IMR-90 (cell line): ENCODE results near the gene IL1A. TPM values are rescaled to one million over a fixed set of nuclear protein-coding genes. Genes with fewer than 3 reads are reported as not detected.

ENCODE experiments used
- ATAC-seq: fragments of 200-7000 bp; cut with Tn5 transposase; 2 replicates; pipeline ENCODE4 v1.9.1; 2020; ENCODE audit warnings: low read depth, mild to moderate bottlenecking, moderate library complexity
- BruUV-seq: library from RNA; stranded (reverse); fragments of 400-500 nt; replicated peaks from 2 replicates; lab custom pipeline; 2021; lab: Mats Ljungman, UMichigan
- CTCF ChIA-PET: fragments of 300-600 bp; formaldehyde crosslinking; extraction: SDS; loops from one replicate; lab custom pipeline; 2021; ENCODE audit warnings: antibody characterized with exemption; lab: Yijun Ruan, JAX
- POLR2A ChIA-PET: fragments of 300-600 bp; sonication (Branson Sonifier 250); formaldehyde crosslinking; loops from one replicate; lab custom pipeline; 2022; ENCODE audit warnings: antibody characterized with exemption; ENCODE audit not compliant: unreplicated experiment; lab: Charles Lee
- DNase-seq: peaks from one replicate; pipeline ENCODE4 v3.0.0; 2013
- H2AFZ ChIP-seq: replicated peaks from 2 replicates; pipeline ENCODE3; 2013; ENCODE audit warnings: low read length, mild to moderate bottlenecking; ENCODE audit not compliant: poor library complexity
- H2AK5ac ChIP-seq: 2 replicates; pipeline ENCODE4 v1.6.1; 2013; ENCODE audit warnings: low read depth, low read length, inconsistent platforms
- H2AK9ac ChIP-seq: replicated peaks from 2 replicates; pipeline ENCODE3; 2013; ENCODE audit warnings: mild to moderate bottlenecking, low read depth, low read length, moderate library complexity; ENCODE audit not compliant: poor library complexity
- H2BK120ac ChIP-seq: 2 replicates; pipeline ENCODE4 v1.6.1; 2013; ENCODE audit warnings: low read depth, low read length, inconsistent platforms
- H2BK15ac ChIP-seq: 3 replicates; pipeline ENCODE4 v1.6.1; 2013; ENCODE audit warnings: low read depth, low read length, inconsistent platforms
- H2BK20ac ChIP-seq: 2 replicates; pipeline ENCODE4 v1.6.1; 2013; ENCODE audit warnings: low read depth, mild to moderate bottlenecking, inconsistent platforms, low read length, moderate library complexity
- H2BK5ac ChIP-seq: 2 replicates; pipeline ENCODE4 v1.6.1; 2013; ENCODE audit warnings: mild to moderate bottlenecking, low read depth, low read length, inconsistent platforms; ENCODE audit not compliant: poor library complexity, severe bottlenecking
- H3K14ac ChIP-seq: replicated peaks from 2 replicates; pipeline ENCODE4 v1.6.1; 2013; ENCODE audit warnings: low read depth, low read length, inconsistent platforms
- H3K18ac ChIP-seq: 2 replicates; pipeline ENCODE4 v1.6.1; 2013; ENCODE audit warnings: low read depth, low read length, control low read depth
- H3K23ac ChIP-seq: 2 replicates; pipeline ENCODE4 v1.6.1; 2013; ENCODE audit warnings: low read depth, low read length, inconsistent platforms
- H3K27ac ChIP-seq: 2 replicates; pipeline ENCODE4 v1.5.1; 2013; ENCODE audit warnings: mild to moderate bottlenecking, control low read depth, low read length; ENCODE audit not compliant: insufficient read depth
- H3K27me3 ChIP-seq: 2 replicates; pipeline ENCODE4 v1.6.1; 2013; ENCODE audit warnings: low read length; ENCODE audit not compliant: control insufficient read depth, insufficient read depth
- H3K36me3 ChIP-seq: 2 replicates; pipeline ENCODE4 v1.6.1; 2013; ENCODE audit warnings: low read length, mixed read lengths; ENCODE audit not compliant: control insufficient read depth, insufficient read depth
- H3K4ac ChIP-seq: 2 replicates; pipeline ENCODE4 v1.6.1; 2013; ENCODE audit warnings: low read depth, low read length, inconsistent platforms
- H3K4me1 ChIP-seq: 2 replicates; pipeline ENCODE4 v1.6.1; 2013; ENCODE audit warnings: low read length, mixed read lengths; ENCODE audit not compliant: control insufficient read depth, insufficient read depth
- H3K4me2 ChIP-seq: 2 replicates; pipeline ENCODE4 v1.6.1; 2013; ENCODE audit warnings: low read depth, mild to moderate bottlenecking, control low read depth, low read length, moderate library complexity
- H3K4me3 ChIP-seq: 2 replicates; pipeline ENCODE4 v1.5.1; 2013; ENCODE audit warnings: low read depth, mild to moderate bottlenecking, control low read depth, low read length, moderate library complexity; ENCODE audit not compliant: insufficient read depth
- H3K56ac ChIP-seq: 2 replicates; pipeline ENCODE4 v1.6.1; 2013; ENCODE audit warnings: low read length, inconsistent platforms; ENCODE audit not compliant: insufficient read depth; ENCODE audit errors: extremely low read depth
- H3K79me1 ChIP-seq, 2 experiments: 2 replicates each; pipeline ENCODE4 v1.6.1; 2013; ENCODE audit warnings: low read length in 2 of 2, inconsistent platforms in 1 of 2, low read depth in 1 of 2
- H3K9ac ChIP-seq: 2 replicates; pipeline ENCODE4 v1.6.1; 2013; ENCODE audit warnings: low read depth, low read length, control low read depth
- H3K9me1 ChIP-seq: 2 replicates; pipeline ENCODE4 v1.6.1; 2013; ENCODE audit warnings: low read length, inconsistent platforms; ENCODE audit not compliant: insufficient read depth
- H3K9me3 ChIP-seq: 2 replicates; pipeline ENCODE4 v1.6.1; 2013; ENCODE audit warnings: low read length; ENCODE audit not compliant: control insufficient read depth, insufficient read depth
- H4K20me1 ChIP-seq: 2 replicates; pipeline ENCODE4 v1.6.1; 2013; ENCODE audit warnings: low read length, inconsistent platforms; ENCODE audit not compliant: insufficient read depth
- H4K5ac ChIP-seq: 2 replicates; pipeline ENCODE4 v1.6.1; 2013; ENCODE audit warnings: mild to moderate bottlenecking, low read depth, low read length, control low read depth
- H4K8ac ChIP-seq, 2 experiments: 2 replicates each; pipeline ENCODE4 v1.6.1; 2013; ENCODE audit warnings: low read depth in 2 of 2, low read length in 2 of 2, control low read depth in 1 of 2, inconsistent platforms in 1 of 2
- H4K91ac ChIP-seq: 2 replicates; pipeline ENCODE4 v1.6.1; 2013; ENCODE audit warnings: low read depth, low read length, inconsistent platforms; ENCODE audit not compliant: insufficient read depth
- CEBPB ChIP-seq: IDR thresholded peaks from 2 replicates; pipeline ENCODE4 v1.6.1; 2012; ENCODE audit warnings: low read depth, low read length, improper control_type of control experiment
- FOS ChIP-seq: fragments of 150-350 bp; IDR thresholded peaks from 2 replicates; pipeline ENCODE4 v1.6.1; 2016; ENCODE audit warnings: low read depth, low read length
- MAZ ChIP-seq: IDR thresholded peaks from 2 replicates; pipeline ENCODE4 v1.6.1; 2012; ENCODE audit warnings: low read depth, mild to moderate bottlenecking, low read length, improper control_type of control experiment, moderate library complexity, borderline replicate concordance
- MXI1 ChIP-seq: IDR thresholded peaks from 2 replicates; pipeline ENCODE4 v1.6.1; 2012; ENCODE audit warnings: low read depth, mild to moderate bottlenecking, low read length, moderate library complexity, borderline replicate concordance
- WGBS, 2 experiments: methylation state at CpG; one replicate each; pipeline versions ENCODE4 v1.1.5 to v1.1.7; 2013; ENCODE audit warnings: missing lambda C conversion rate in 2 of 2; ENCODE audit not compliant: insufficient read length in 1 of 2; ENCODE audit errors: extremely low coverage in 2 of 2; 5-methylcytosine and 5-hydroxymethylcytosine counted together
- dilution Hi-C: fragments of 300-500 bp; cut with HindIII; formaldehyde crosslinking; loops from one replicate; pipeline ENCODE4 v1.14.3; 2018; ENCODE audit warnings: low sequenced_read_pairs; ENCODE audit not compliant: unreplicated experiment
- in situ Hi-C: fragments of 300-500 bp; cut with MboI; formaldehyde crosslinking; loops from 3 replicates; pipeline ENCODE4 v1.14.3; 2019; ENCODE audit warnings: low sequenced_read_pairs, inconsistent platforms, mixed read lengths
- intact Hi-C: fragments of 100-400 bp; cut with micrococcal nuclease; formaldehyde crosslinking; loops from 2 replicates; pipeline ENCODE4 v1.10.0; 2022
- polyA plus RNA-seq, 3 experiments: library from polyadenylated mRNA; depleted of rRNA; stranded (reverse); fragments of >200 nt; gene quantifications; 2 replicates each; pipeline ENCODE4 v1.2.3, GENCODE V29; 2012; ENCODE audit warnings: low replicate concordance in 1 of 3
- total RNA-seq: library from RNA; depleted of rRNA; stranded (reverse); fragments of >200 nt; gene quantifications from 2 replicates; pipeline ENCODE4 v1.2.3, GENCODE V29; 2012
- TF ChIP-seq, protein P1 (sequence below): fragments of 150-350 bp; IDR thresholded peaks from 2 replicates; pipeline ENCODE4 v1.6.1; 2016; ENCODE audit warnings: low read depth, mild to moderate bottlenecking, low read length, moderate library complexity, borderline replicate concordance
- TF ChIP-seq, protein P2 (sequence below): conservative IDR thresholded peaks from 2 replicates; pipeline ENCODE4 v1.5.1; 2012; ENCODE audit warnings: mild to moderate bottlenecking, low read depth, low read length, improper control_type of control experiment

The IL1A gene
- total and polyA plus RNA-seq, 2 of the 4 experiments (the other 2 are of a cell fraction) = 0.48 to 1.1 TPM

DNA sequence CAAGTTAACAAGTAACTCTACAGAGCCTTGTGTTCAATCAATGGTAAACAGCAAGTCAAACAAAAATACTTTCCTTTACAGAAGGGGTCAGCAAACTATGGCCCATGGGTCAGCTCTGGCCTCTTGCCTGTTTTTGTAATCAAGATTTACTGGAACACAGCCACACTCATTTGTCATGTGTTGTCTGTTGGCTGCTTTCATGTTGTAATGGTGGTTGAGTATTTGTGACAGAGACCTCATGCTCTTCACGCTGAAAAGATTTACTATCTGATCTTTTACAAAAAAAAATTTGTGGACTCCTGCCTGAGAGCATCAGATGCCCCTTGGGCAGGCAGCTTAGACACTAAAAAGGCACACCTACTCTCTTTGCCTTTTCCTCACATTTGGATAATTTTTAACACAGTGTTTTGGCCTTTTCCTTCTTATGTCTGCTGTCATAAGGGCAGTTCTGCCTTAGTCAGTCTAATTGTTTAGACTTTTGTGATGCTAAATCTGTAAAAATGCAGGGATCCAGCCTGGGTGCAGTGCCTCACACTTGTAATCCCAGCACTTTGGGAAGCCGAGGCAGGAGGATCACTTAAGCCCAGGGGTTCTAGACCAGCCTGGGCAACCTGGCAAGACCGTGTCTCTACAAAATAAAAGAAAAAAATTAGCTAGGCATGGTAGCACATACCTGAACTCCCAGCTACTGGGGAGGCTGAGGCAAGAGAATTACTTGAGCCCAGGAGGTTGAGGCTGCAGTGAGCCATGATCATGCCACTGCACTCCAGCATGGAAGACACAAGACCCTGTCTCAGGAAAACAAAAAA lies 34.0 kb upstream of the IL1A start:
- dilution Hi-C loops = no loop called here
- Histone ChIP-seq H3K79me1 (peaks cover 4 to 7% of the 10 kb centered on the region in 2 experiments; a peak in 2 of 4 replicates), H4K5ac (no peak overlapping the region), H2BK5ac (no peak overlapping the region), H3K27me3 (no peaks in the 10 kb centered on the region), H3K9me3 (0 out of 2 replicates have a peak, but pooled peaks cover 1% of the 10 kb centered on the region), H3K4me3 (no peak overlapping the region), H3K9me1 (peaks cover 5% of the 10 kb centered on the region), H3K36me3 (no peaks in the 10 kb centered on the region), H3K14ac (no peak overlapping the region), H3K27ac (no peak overlapping the region), H3K56ac (no peak overlapping the region), H3K18ac (peak overlapping the region; percentile 68; the same call in 1 of the 2 replicates), H4K20me1 (no peaks in the 10 kb centered on the region), H2BK120ac (no peak overlapping the region), H3K9ac (no peak overlapping the region), H4K91ac (no peak overlapping the region), H2BK20ac (no peak overlapping the region), H2AK9ac (no peak overlapping the region), H3K4me1 (peaks cover 12% of the 10 kb centered on the region), H3K4me2 (no peak overlapping the region), H2BK15ac (no peak overlapping the region), H3K23ac (no peak overlapping the region), H3K4ac (peak overlapping the region; percentile 19; the same call in 1 of the 2 replicates), H2AK5ac (no peak overlapping the region), H4K8ac (no peak overlapping the region), H2AFZ (no peak overlapping the region)
- DNase-seq (no peak), ATAC-seq (no peak)
- POLR2A ChIA-PET = no interaction called here
- CTCF ChIA-PET = interaction anchor here (0.6 kb wide), 1 partner anchor 13 kb away, joined by 4 read pairs; no protein-coding TSS in a partner anchor
- BruUV-seq = no TSS peak
- in situ Hi-C loops = no loop called here
- intact Hi-C loops = no loop called here
- no CpG with 5 or more reads among the region's 3 CpGs for WGBS, 2 experiments
- TF ChIP-seq MAZ = no peak
- TF ChIP-seq CEBPB = no peak
- TF ChIP-seq, protein P1, sequence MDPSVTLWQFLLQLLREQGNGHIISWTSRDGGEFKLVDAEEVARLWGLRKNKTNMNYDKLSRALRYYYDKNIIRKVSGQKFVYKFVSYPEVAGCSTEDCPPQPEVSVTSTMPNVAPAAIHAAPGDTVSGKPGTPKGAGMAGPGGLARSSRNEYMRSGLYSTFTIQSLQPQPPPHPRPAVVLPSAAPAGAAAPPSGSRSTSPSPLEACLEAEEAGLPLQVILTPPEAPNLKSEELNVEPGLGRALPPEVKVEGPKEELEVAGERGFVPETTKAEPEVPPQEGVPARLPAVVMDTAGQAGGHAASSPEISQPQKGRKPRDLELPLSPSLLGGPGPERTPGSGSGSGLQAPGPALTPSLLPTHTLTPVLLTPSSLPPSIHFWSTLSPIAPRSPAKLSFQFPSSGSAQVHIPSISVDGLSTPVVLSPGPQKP = no peak
- TF ChIP-seq, protein P2, sequence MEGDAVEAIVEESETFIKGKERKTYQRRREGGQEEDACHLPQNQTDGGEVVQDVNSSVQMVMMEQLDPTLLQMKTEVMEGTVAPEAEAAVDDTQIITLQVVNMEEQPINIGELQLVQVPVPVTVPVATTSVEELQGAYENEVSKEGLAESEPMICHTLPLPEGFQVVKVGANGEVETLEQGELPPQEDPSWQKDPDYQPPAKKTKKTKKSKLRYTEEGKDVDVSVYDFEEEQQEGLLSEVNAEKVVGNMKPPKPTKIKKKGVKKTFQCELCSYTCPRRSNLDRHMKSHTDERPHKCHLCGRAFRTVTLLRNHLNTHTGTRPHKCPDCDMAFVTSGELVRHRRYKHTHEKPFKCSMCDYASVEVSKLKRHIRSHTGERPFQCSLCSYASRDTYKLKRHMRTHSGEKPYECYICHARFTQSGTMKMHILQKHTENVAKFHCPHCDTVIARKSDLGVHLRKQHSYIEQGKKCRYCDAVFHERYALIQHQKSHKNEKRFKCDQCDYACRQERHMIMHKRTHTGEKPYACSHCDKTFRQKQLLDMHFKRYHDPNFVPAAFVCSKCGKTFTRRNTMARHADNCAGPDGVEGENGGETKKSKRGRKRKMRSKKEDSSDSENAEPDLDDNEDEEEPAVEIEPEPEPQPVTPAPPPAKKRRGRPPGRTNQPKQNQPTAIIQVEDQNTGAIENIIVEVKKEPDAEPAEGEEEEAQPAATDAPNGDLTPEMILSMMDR = no peak
- no peak for TF ChIP-seq FOS
- no peak for TF ChIP-seq MXI1
